CD1c-positive myeloid dendritic cell (primary cell): ENCODE results near the gene GIGYF1.
A peak's percentile ranks its signal among the peaks of the same experiment; 100 is the strongest.
"Not testable (repeated sequence)": the region's sequence is repeated elsewhere in the genome, so short reads cannot be mapped to it uniquely, and the experiment has no call there.

ENCODE experiments used
- DNase-seq: peaks from one replicate; pipeline ENCODE4 v3.0.0-alpha.2; 2016; ENCODE audit errors: extremely low spot score

Gene GIGYF1, protein sequence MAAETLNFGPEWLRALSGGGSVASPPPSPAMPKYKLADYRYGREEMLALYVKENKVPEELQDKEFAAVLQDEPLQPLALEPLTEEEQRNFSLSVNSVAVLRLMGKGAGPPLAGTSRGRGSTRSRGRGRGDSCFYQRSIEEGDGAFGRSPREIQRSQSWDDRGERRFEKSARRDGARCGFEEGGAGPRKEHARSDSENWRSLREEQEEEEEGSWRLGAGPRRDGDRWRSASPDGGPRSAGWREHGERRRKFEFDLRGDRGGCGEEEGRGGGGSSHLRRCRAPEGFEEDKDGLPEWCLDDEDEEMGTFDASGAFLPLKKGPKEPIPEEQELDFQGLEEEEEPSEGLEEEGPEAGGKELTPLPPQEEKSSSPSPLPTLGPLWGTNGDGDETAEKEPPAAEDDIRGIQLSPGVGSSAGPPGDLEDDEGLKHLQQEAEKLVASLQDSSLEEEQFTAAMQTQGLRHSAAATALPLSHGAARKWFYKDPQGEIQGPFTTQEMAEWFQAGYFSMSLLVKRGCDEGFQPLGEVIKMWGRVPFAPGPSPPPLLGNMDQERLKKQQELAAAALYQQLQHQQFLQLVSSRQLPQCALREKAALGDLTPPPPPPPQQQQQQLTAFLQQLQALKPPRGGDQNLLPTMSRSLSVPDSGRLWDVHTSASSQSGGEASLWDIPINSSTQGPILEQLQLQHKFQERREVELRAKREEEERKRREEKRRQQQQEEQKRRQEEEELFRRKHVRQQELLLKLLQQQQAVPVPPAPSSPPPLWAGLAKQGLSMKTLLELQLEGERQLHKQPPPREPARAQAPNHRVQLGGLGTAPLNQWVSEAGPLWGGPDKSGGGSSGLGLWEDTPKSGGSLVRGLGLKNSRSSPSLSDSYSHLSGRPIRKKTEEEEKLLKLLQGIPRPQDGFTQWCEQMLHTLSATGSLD (N-terminal part only)

DNA sequence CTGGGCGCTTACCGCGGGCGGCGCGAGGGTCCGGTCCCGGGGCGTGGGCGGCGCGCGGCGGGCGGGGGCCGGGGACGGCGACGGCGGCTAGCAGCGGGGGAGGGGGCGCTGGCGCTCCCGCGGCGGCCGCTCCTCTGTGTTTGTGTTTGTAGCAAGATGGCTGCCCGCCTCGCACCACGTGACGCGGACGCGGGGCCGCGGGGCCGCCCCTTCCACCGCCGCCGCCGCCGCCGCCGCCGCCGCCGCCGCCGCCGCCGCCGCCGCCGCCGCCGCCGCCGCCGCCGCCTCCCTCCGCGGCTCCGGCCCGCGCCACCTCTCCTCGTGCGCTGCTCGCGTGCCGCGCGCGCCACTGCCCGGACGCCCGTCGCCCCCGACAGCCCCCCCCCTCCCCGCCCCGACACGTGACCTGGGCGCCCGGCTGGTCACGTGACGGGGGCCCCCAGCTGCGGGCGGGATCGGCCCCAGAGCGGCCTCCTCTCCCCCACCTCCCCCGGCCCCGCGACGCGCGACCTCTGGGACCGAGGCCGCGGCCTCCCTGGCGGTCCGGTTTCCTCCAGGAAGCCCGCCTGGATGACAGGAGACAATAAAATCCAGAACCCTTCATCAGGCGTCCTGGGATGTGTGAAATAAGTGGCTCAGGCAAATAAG lies at the start of gene GIGYF1:
Gene GIGYF1 (minus strand): TSS at position 153 of the 648 bp plus-strand sequence. CDS start 6,012 bp downstream, outside the sequence.
- DNase-seq, result peak; percentile 79

DNA sequence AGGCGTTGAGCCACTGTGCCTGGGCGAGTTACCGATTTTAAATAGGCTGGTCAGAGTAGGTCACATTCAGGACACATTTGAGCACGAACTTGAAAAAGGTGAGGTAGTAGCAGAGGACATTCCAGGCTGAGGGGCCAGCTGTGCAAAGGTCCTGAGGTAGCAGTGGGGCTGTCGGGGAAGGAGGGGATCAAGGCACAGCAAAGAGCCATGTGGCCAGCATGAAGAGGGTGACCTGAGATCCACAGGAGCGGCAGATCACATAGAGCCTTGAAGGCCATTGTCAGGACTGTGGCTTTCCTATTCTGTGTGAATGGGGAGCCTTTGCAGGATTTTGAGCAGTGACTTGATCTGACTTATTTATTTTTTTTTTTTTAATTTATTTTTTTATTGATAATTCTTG lies 45.9 kb upstream of the GIGYF1 start:
- no peak for DNase-seq

DNA sequence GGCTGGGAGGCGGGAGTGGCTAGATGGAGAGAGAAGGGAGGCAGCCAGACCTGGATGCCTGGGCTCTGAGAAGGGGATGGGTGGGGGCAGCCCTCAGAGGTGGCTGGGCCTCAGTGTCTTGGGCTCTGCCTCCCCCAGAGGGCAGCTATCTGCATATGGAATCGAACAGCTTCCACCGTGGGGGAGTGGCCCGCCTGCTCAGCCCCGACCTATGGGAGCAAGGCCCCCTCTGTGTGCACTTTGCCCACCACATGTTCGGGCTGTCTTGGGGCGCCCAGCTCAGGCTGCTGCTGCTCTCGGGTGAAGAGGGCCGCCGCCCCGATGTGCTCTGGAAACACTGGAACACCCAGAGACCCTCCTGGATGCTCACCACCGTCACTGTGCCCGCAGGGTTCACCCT lies 42.6 kb upstream of the GIGYF1 start:
- no peak for DNase-seq

DNA sequence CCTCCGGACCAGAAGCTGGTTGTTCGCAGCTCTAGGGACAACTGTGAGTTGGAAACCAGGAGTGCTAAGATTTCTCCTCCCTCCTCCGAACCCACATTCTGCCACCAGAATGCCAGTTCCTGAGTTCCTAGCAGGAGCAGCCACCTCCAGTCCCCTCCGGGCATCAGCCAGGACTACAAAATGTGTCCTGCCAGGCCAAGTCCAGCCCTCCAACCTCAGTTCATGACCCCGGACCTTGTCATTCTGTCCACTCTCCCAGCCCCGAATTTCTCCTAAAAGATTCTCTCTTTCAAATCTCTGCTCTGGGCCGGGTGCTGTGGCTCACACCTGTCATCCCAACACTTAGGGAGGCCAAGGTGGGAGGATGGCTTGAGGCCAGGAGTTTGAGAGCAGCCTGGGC lies 41.7 kb upstream of the GIGYF1 start:
- no peak for DNase-seq

DNA sequence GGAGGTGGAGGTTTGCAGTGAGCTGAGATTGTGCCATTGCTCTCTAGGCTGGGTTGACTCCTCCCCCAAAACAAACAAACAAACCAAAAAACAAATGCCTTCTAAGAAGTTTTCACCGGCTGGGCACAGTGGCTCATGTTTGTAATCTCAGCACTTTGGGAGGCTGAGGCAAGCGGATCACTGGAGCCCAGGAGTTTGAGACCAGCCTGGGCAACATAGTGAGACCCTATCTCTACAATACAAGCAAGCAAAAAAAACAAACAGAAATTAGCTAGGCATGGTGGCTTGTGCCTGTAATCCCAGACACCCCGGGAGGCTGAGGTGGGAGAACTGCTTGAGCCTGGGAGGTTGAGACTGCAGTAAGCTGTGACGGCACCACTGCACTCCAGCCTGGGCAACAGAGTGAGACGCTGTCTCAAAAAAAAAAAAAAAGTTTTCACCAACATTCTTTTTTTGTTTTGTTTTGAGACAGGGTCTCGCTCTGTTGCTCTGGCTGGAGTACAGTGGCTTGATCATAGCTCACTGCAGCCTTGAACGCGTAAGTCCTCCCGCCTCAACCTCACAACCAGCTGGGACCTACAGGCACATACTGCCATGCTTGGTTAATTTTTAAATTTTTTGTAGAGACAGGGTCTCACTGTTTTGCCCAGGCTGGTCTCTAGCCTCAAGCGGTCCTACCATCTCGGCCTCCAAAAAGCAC lies 38.0 kb upstream of the GIGYF1 start:
- DNase-seq, result no peak

DNA sequence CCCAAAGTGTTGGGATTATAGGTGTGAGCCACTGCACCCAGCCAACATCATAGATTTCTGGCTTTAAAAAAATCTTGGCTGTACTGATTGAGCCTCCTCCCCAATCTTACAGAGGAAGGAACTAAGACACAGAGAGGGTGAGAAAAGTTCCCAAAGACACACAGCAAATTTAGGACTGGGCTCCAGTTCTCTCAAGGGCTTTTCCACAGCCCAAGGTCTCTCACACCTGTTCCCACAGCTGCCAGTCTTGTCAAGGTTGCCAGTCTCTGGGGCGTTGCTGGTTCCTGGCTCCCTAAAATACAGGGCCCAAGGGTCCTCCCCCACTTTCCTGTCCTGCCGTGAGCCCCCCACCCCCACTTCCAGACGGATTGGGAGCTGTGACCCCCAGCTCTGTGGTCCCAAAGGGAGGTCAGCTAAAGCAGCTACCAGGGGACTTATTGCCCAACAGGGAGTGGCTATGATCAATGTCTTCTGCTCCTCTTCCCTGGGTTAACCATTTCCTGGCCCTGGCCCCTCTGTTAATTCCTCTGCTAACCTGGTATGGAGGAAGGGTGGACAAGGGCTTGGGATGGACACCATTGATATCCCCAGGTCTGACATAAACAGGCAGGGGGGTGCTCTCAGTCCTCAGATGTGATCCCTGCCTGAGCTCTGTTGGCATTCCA lies 36.2 kb upstream of the GIGYF1 start:
- DNase-seq, result no peak

DNA sequence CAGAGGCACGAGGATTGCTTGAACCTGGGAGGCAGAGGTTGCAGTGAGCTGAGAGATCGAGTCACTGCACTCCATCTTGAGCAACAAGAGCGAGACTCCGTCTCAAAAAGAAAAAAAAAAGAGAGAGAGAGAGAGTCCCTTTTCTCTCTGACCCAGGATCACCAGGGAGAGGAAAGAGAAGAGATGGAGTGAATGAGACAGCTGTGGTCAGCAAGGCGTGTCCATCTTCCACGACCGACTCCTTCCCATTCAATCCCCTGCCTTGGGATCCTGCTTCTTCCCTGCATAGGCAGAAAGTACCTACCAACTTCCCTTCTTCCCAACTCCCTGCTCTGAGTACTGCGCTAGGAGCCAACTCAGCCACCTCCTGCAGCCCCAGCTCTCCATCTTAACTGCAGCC lies 34.1 kb upstream of the GIGYF1 start:
- DNase-seq, result no peak

DNA sequence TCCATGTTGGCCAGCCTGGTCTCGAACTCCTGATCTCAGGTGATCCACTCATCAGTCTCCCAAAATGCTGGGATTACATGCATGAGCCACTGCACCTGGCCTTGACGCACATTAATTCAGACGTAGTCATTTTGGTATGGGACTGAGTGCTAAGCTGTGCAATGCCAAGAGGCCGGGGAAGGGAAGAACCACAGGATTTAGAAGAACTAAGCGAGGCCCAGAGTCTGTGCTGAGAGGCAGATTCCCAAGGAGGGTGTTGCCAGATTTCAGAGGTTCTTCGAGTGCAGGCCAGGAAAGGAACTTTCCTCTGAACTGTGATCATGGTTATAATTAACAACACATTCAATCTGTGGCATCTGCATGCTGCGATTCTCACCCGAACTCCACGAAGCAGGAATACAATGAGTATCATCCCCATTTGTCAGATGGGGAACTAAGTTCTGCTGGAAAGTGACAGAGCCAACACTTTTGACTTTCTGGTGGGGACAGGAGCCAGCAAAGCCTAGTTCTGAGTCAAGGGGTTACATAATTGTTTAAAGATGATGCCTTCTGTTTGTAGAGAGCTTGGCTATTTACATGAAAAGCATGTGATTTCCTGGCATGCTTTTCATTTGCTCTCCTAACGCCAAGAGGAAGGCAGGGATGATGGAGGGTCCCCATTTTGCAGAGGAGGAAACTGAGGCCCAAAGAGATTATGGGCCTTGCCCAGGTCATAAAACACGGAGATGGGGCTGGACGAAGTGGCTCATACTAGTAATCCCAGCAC lies 33.1 kb upstream of the GIGYF1 start:
- no peak for DNase-seq

DNA sequence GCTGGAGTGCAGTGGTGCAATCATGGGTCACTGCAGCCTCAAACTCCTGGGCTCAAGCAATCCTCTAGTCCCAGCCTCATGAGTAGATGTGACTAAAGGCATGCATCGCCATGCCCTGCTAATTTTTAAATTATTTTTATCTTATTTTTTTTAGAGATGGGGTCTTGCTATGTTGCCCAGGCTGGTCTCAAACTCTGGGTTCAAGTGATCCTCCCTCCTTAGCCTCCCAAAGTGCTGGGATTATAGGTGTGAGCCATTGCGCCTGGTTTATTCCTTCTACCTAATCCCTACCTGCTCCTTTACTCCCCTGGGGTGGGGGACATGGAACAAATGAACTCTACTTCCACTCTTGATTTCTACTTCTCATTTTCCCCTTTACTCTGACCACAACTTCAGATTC lies 30.3 kb upstream of the GIGYF1 start:
- DNase-seq, result not testable (repeated sequence)

DNA sequence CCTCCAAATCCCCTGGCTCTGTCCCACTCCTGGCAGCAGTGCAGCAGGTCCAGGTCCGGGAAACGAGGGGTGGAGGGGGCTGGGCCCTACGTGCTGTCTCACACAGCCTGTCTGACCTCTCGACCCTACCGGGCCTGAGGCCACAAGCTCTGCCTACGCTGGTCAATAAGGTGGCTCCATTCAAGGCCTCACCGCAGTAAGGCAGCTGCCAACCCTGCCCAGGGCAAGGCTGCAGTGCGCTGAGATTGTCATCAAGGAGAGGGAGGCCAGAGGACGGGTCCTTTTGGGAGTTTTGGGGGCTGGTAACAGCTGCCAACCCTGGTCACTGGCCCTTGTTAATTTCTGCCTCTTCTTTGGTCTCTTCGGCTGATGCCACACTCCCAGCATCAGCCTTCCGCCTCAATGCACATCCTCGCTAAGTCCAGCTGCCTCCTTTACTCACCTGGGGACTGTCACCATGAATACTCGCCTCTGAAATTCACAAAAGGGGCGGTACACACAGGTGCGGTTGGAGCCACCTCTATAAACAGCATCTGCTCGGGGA lies 29.8 kb upstream of the GIGYF1 start:
- DNase-seq, result no peak

DNA sequence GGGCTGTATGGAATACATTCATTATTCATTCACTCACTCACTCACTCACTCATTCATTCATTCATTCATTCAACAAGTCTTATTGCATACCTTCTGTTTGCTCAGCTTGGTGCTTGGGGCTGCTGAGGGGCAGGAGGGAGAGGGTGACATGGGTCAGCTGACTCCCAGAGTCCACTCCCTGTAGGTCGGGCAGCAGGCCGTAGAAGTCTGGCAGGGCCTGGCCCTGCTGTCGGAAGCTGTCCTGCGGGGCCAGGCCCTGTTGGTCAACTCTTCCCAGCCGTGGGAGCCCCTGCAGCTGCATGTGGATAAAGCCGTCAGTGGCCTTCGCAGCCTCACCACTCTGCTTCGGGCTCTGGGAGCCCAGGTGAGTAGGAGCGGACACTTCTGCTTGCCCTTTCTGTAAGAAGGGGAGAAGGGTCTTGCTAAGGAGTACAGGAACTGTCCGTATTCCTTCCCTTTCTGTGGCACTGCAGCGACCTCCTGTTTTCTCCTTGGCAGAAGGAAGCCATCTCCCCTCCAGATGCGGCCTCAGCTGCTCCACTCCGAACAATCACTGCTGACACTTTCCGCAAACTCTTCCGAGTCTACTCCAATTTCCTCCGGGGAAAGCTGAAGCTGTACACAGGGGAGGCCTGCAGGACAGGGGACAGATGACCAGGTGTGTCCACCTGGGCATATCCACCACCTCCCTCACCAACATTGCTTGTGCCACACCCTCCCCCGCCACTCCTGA lies 28.6 kb upstream of the GIGYF1 start:
- no peak for DNase-seq

DNA sequence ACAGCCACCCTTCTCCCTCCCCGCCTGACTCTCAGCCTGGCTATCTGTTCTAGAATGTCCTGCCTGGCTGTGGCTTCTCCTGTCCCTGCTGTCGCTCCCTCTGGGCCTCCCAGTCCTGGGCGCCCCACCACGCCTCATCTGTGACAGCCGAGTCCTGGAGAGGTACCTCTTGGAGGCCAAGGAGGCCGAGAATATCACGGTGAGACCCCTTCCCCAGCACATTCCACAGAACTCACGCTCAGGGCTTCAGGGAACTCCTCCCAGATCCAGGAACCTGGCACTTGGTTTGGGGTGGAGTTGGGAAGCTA lies 27.4 kb upstream of the GIGYF1 start:
- no peak for DNase-seq

DNA sequence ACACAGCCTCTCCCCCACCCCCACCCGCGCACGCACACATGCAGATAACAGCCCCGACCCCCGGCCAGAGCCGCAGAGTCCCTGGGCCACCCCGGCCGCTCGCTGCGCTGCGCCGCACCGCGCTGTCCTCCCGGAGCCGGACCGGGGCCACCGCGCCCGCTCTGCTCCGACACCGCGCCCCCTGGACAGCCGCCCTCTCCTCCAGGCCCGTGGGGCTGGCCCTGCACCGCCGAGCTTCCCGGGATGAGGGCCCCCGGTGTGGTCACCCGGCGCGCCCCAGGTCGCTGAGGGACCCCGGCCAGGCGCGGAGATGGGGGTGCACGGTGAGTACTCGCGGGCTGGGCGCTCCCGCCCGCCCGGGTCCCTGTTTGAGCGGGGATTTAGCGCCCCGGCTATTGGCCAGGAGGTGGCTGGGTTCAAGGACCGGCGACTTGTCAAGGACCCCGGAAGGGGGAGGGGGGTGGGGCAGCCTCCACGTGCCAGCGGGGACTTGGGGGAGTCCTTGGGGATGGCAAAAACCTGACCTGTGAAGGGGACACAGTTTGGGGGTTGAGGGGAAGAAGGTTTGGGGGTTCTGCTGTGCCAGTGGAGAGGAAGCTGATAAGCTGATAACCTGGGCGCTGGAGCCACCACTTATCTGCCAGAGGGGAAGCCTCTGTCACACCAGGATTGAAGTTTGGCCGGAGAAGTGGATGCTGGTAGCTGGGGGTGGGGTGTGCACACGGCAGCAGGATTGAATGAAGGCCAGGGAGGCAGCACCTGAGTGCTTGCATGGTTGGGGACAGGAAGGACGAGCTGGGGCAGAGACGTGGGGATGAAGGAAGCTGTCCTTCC lies 26.8 kb upstream of the GIGYF1 start:
- no peak for DNase-seq

DNA sequence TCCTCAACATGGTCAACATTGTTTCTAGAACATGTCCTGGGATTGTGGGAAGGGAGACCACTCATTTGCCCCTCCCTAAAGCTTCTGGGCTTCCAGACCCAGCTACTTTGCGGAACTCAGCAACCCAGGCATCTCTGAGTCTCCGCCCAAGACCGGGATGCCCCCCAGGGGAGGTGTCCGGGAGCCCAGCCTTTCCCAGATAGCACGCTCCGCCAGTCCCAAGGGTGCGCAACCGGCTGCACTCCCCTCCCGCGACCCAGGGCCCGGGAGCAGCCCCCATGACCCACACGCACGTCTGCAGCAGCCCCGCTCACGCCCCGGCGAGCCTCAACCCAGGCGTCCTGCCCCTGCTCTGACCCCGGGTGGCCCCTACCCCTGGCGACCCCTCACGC lies 26.2 kb upstream of the GIGYF1 start, which contains the start of gene EPO:
Gene EPO (plus strand): TSS at position 190 of the 392 bp plus-strand sequence. CDS start 513 bp downstream, outside the sequence.
- DNase-seq, result no peak

DNA sequence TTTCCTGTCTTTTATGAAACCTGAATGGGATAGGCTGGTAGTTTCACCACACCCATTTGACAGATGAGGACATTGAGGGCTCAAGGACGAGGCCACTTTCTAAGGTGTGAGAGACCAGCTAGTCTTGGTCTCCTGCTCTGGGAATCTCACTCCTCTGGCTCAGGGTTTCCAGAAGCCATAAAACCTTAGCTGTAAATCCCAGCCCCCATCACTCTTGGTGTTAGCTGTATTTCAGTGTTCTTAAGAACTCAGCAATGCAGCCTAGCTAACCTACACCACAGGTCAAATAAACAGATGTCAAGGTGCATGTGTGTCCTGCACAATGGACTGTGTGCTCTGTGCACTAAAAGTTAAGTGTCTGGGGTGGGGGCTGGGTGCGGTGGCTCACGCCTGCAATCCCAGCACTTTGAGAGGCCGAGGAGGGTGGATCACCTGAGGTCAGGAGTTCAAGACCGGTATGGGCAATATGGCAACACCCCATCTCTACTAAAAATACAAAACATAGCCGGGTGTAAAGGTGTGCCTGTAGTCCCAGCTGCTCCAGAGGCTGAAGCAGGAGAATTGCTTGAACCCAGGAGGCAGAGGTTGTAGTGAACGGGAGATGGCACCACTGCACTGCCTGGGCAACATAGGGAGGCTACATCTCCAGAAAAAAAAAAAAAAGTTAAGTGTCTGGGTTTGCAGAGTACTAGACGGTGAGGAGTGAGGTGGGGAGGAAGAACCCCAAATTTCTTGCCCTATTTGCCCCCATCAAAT lies 25.7 kb upstream of the GIGYF1 start:
- DNase-seq, result no peak

DNA sequence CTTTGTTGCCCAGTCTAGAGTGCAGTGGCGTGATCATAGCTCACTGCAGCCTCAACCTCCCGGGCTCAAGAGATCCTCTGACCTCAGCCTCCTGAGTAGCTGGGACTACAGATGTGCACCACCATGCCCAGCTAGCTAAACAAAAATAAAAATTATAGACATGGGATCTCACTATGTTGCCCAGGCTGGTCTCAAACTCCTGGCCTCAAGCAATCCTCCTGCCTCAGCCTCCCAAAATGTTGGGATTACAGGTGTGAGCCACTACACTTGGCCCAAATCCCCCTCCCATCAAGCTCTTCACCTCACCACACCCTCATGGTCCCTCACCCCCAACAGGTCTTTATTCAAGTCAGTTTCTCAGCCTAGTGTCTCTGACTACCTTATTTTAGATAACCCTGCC lies 23.0 kb upstream of the GIGYF1 start:
- not testable (repeated sequence) for DNase-seq

DNA sequence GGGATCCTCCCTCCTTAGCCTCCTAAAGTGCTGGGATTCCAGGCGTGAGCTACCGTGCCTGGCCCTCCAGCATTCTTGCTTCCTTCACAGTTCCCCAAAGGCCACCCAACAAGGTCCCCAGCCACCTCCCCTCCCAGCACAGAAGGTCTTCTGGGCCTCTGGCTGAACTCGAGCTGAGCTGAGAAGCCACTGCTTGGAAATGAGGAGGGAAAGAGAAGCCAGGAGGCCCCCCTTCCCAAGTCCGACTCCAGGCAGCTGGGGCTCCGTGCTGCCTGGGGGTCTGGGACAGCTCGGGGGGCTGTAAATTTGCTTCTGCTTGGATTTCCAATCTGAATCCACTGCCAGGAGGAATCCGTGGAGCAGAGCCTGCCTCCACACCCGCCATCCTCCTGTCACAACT lies 20.7 kb upstream of the GIGYF1 start:
- no peak for DNase-seq

DNA sequence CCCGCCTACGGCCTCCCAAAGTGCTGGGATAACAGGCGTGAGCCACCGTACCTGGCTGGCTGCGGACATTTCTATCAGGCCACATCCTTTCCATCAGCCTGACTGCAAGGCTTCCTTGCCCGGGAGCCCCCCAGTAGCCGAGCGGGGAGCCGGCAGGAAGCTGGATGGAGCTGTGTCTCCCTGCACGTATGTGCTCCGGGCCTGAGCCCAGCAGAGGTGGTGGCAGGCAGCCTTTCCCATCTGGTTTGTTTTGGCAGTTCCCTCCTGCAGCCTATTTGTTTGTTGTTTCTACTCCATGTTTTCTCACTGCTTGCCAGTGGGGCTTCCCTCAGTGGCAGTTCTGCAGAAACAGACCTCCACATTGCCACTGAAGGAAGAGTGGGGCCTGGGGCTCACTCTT lies 17.3 kb upstream of the GIGYF1 start:
- DNase-seq, result no peak
